Astrocyte (in vitro differentiated cells and primary cell): ENCODE data around the gene INSM1. TPM values are rescaled to one million over a fixed set of nuclear protein-coding genes. Genes with fewer than 3 reads are reported as not detected.

ENCODE experiments used
- DNase-seq: peaks from one replicate; pipeline ENCODE4 v3.0.0-alpha.2; 2010; ENCODE audit warnings: low read depth
- FAIRE-seq: peaks from 2 replicates; lab custom pipeline; 2011; peaks lifted over from hg19 to GRCh38; lab: Jason Lieb, UNC
- H2AFZ ChIP-seq: 2 replicates; pipeline ENCODE4 v1.6.0; 2012; ENCODE audit warnings: low read depth, low read length, inconsistent platforms
- H3K27ac ChIP-seq: 2 replicates; pipeline ENCODE4 v1.5.1; 2011; ENCODE audit warnings: low read depth, low read length, inconsistent platforms
- H3K27me3 ChIP-seq: 2 replicates; pipeline ENCODE4 v1.6.0; 2011; ENCODE audit warnings: low read length, inconsistent platforms; ENCODE audit not compliant: insufficient read depth
- H3K36me3 ChIP-seq: 2 replicates; pipeline ENCODE4 v1.5.1; 2011; ENCODE audit warnings: low read length, inconsistent platforms; ENCODE audit not compliant: insufficient read depth
- H3K4me1 ChIP-seq: 2 replicates; pipeline ENCODE4 v1.5.1; 2011; ENCODE audit warnings: low read length, inconsistent platforms; ENCODE audit not compliant: insufficient read depth
- H3K4me2 ChIP-seq: 2 replicates; pipeline ENCODE4 v1.6.0; 2012; ENCODE audit warnings: low read length, inconsistent platforms
- H3K4me3 ChIP-seq: 2 replicates; pipeline ENCODE4 v1.5.1; 2011; ENCODE audit warnings: low read depth, mild to moderate bottlenecking, low read length, inconsistent platforms; ENCODE audit not compliant: insufficient read depth
- H3K79me2 ChIP-seq: 2 replicates; pipeline ENCODE4 v1.6.0; 2012; ENCODE audit warnings: mild to moderate bottlenecking, low read length, inconsistent platforms; ENCODE audit not compliant: insufficient read depth
- H3K9ac ChIP-seq: 2 replicates; pipeline ENCODE4 v1.6.0; 2012; ENCODE audit warnings: mild to moderate bottlenecking, low read length, inconsistent platforms
- H3K9me3 ChIP-seq: 2 replicates; pipeline ENCODE4 v1.5.1; 2012; ENCODE audit warnings: low read depth, mild to moderate bottlenecking, low read length, inconsistent platforms; ENCODE audit not compliant: insufficient read depth
- H4K20me1 ChIP-seq: 2 replicates; pipeline ENCODE4 v1.6.0; 2012; ENCODE audit warnings: low read length, inconsistent platforms; ENCODE audit not compliant: insufficient read depth
- H3K27ac Mint-ChIP-seq: one replicate; pipeline ENCODE4 v1.8.0; 2021; ENCODE audit warnings: mild to moderate bottlenecking, mixed read lengths; ENCODE audit not compliant: unreplicated experiment
- H3K27me3 Mint-ChIP-seq: one replicate; pipeline ENCODE4 v1.8.0; 2021; ENCODE audit warnings: low read depth, mixed read lengths; ENCODE audit not compliant: unreplicated experiment
- H3K36me3 Mint-ChIP-seq: one replicate; pipeline ENCODE4 v1.8.0; 2021; ENCODE audit warnings: low read depth, mixed read lengths; ENCODE audit not compliant: unreplicated experiment
- H3K4me1 Mint-ChIP-seq: one replicate; pipeline ENCODE4 v1.8.0; 2021; ENCODE audit warnings: low read depth, mixed read lengths; ENCODE audit not compliant: unreplicated experiment
- H3K4me3 Mint-ChIP-seq: one replicate; pipeline ENCODE4 v1.8.0; 2021; ENCODE audit warnings: mild to moderate bottlenecking, moderate library complexity, mixed read lengths; ENCODE audit not compliant: unreplicated experiment
- H3K9me3 Mint-ChIP-seq: one replicate; pipeline ENCODE4 v1.8.0; 2021; ENCODE audit warnings: mild to moderate bottlenecking, mixed read lengths; ENCODE audit not compliant: unreplicated experiment
- CTCF ChIP-seq: IDR thresholded peaks from 2 replicates; pipeline ENCODE4 v1.5.1; 2011; ENCODE audit warnings: low read depth, mild to moderate bottlenecking, inconsistent platforms, low read length, moderate library complexity; ENCODE audit not compliant: insufficient read depth
- EZH2 ChIP-seq: IDR thresholded peaks from 2 replicates; pipeline ENCODE4 v1.6.1; 2012; ENCODE audit warnings: mild to moderate bottlenecking, low read length, inconsistent platforms; ENCODE audit not compliant: insufficient read depth
- total RNA-seq: library from RNA; stranded (reverse); gene quantifications from 2 replicates; pipeline ENCODE4 v1.2.1, GENCODE V29; 2021

Gene INSM1
- total RNA-seq, 1 donor from 2014 or later = 0.09 TPM

DNA sequence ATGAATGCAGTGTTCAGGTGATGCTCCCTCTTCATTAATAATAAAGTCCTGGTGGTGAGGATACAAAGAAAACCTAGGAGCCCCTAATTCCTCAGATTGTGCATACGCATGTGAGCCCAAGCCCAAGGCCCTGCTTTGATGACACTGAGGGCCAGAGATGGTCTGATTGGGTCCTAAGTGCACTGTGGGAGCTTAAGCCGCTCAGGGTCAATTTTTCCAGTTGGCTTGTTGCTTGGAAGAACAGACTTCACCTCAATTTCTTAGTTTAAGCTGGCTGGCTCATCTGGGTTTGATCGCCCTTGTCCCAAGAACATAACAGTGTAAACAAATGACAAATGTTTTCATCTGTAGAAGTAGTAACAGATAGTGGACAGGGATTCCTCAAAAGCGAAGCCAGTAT, 41.4 kb downstream of the INSM1 start:
- FAIRE-seq (no peak), DNase-seq (no peak)
- H3K27ac ChIP-seq = no peak overlapping the region
- Mint-ChIP-seq H3K9me3 (no peaks in the 10 kb centered on the region), H3K27ac (no peak overlapping the region), H3K4me3 (no peak overlapping the region), H3K27me3 (peaks cover 9% of the 10 kb centered on the region), H3K4me1 (peaks cover 2% of the 10 kb centered on the region), H3K36me3 (peaks cover 2% of the 10 kb centered on the region)
- no peak for TF ChIP-seq CTCF
- TF ChIP-seq EZH2 = no peak
- no peaks in the 10 kb centered on the region for H3K79me2 ChIP-seq
- no peaks in the 10 kb centered on the region for H3K36me3 ChIP-seq
- H3K4me3 ChIP-seq = no peak overlapping the region
- no peaks in the 10 kb centered on the region for H3K9me3 ChIP-seq
- H3K4me2 ChIP-seq = no peak overlapping the region
- no peak overlapping the region for H3K9ac ChIP-seq
- peaks cover 2% of the 10 kb centered on the region for H3K27me3 ChIP-seq
- H4K20me1 ChIP-seq = no peaks in the 10 kb centered on the region
- H2AFZ ChIP-seq = no peak overlapping the region
- peaks cover 5% of the 10 kb centered on the region for H3K4me1 ChIP-seq

GRCh38 chr20:20410678-20411077, 42.8 kb downstream of the INSM1 start:
- Mint-ChIP-seq H3K36me3 (peaks cover 2% of the 10 kb centered on the region), H3K27ac (no peak overlapping the region), H3K9me3 (no peaks in the 10 kb centered on the region), H3K4me3 (no peak overlapping the region), H3K27me3 (peaks cover 7% of the 10 kb centered on the region), H3K4me1 (peaks cover 2% of the 10 kb centered on the region)
- Histone ChIP-seq H3K4me2 (no peak overlapping the region), H2AFZ (no peak overlapping the region), H3K79me2 (no peaks in the 10 kb centered on the region), H3K9me3 (no peaks in the 10 kb centered on the region), H3K36me3 (no peaks in the 10 kb centered on the region), H3K4me3 (no peak overlapping the region), H3K9ac (no peak overlapping the region), H3K4me1 (peaks cover 5% of the 10 kb centered on the region), H3K27me3 (peaks cover 2% of the 10 kb centered on the region), H3K27ac (no peak overlapping the region), H4K20me1 (no peaks in the 10 kb centered on the region)
- DNase-seq = peak; percentile 14
- no peak for FAIRE-seq
- TF ChIP-seq CTCF = no peak
- TF ChIP-seq EZH2 = no peak

- Histone ChIP-seq H3K4me3 (no peak overlapping the region), H3K9me3 (no peaks in the 10 kb centered on the region), H3K4me1 (peaks cover 5% of the 10 kb centered on the region), H3K9ac (no peak overlapping the region), H3K79me2 (no peaks in the 10 kb centered on the region), H3K36me3 (no peaks in the 10 kb centered on the region), H4K20me1 (no peaks in the 10 kb centered on the region), H3K4me2 (no peak overlapping the region), H3K27me3 (peaks cover 2% of the 10 kb centered on the region), H2AFZ (no peak overlapping the region), H3K27ac (no peak overlapping the region)
- FAIRE-seq (no peak), DNase-seq (no peak)
- no peak for TF ChIP-seq CTCF
- TF ChIP-seq EZH2 = no peak
- no peak overlapping the region for H3K4me3 Mint-ChIP-seq
- no peak overlapping the region for H3K27ac Mint-ChIP-seq
- peaks cover 5% of the 10 kb centered on the region for H3K27me3 Mint-ChIP-seq
- H3K4me1 Mint-ChIP-seq = peaks cover 2% of the 10 kb centered on the region
- no peaks in the 10 kb centered on the region for H3K9me3 Mint-ChIP-seq
- peaks cover 2% of the 10 kb centered on the region for H3K36me3 Mint-ChIP-seq
These were observed 43.5 kb downstream of the INSM1 start for GRCh38 chr20:20411402-20411801.
